WI38 (cell line): ENCODE data around the gene CD99.

Source experiments
- H3K4me3 ChIP-seq: 2 replicates; pipeline ENCODE4 v1.5.1; 2011; ENCODE audit warnings: low read depth, mild to moderate bottlenecking, control low read depth, low read length
- CTCF ChIP-seq: IDR thresholded peaks from 2 replicates; pipeline ENCODE4 v1.5.1; 2012; ENCODE audit warnings: low read depth, mild to moderate bottlenecking, control low read depth, low read length

CD99 gene

DNA sequence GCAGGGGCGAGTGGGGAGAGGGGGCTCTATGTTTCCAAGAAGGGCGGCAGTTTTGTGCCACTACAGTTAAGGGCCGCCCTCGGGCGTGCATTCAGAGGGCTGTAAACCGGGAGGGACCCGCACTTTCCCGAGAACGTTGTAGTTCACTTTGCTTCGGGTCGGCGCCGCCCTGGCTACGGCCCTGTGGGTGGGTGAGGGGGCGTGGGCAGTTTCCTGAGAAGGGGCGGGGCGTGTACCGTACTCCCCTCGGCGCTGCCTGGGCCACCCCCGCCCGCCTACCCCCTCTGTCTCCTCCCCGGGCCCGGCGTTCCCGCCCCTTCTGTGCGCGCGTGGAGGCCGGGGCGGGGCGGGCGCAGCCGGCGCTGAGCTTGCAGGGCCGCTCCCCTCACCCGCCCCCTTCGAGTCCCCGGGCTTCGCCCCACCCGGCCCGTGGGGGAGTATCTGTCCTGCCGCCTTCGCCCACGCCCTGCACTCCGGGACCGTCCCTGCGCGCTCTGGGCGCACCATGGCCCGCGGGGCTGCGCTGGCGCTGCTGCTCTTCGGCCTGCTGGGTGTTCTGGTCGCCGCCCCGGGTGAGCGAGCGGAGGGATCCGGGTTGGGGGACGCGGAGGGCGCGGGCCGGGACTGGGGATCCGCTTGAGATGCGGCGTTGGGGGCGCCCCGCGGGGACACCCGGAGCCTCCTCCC, at the start of gene CD99:
Gene CD99 (plus strand): TSS at position 440 of the 687 bp plus-strand sequence. CDS start 66 bp downstream, at position 506.
- peak within 1 kb of the TSS; percentile 89 for H3K4me3 ChIP-seq
- TF ChIP-seq CTCF: no peak

DNA sequence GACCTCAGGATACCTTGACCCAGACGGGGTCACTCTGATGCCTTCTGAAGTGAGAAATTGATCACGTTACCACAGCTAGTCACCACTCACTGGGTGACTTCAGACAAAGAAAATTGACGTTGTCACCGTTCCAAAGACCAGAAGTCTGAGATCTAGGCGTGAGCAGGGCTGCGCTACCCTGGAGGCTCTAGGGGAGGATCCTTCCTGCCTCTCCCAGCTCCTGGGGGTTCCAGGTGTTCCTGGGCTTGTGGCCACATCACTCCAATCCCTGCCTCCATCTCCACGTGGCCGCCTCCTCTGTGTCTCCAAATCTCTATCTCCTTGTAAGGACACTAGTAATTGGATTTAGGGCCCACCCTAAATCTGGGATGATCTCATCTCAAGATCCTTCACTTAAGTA, 48.9 kb upstream of the CD99 start:
- no peak overlapping the region for H3K4me3 ChIP-seq
- TF ChIP-seq CTCF: no peak

DNA sequence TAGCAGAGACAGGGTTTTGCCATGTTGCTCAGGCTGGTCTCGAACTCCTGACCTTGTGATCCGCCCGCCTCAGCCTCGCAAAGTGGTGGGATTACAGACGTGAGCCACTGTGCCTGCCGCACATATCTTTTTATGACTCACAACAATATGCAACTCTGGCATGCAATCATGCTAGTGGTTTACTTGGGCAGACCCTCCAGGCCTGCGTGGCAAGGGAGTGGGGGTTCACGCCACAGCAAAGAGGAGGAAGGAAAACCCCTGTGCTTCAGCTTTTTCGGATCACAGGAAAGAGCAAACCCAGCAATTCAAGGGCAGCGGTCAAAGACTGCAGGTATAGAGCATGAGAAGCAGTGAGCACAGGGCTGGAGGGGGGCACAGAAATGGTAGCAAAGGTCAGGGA, 48.3 kb upstream of the CD99 start:
- TF ChIP-seq CTCF: no peak

GRCh38 chrX:2643880-2644279, 47.2 kb upstream of the CD99 start:
- no peak for TF ChIP-seq CTCF

More for the DNA sequence above, 48.3 kb upstream of the CD99 start:
- H3K4me3 ChIP-seq: no peak overlapping the region

DNA sequence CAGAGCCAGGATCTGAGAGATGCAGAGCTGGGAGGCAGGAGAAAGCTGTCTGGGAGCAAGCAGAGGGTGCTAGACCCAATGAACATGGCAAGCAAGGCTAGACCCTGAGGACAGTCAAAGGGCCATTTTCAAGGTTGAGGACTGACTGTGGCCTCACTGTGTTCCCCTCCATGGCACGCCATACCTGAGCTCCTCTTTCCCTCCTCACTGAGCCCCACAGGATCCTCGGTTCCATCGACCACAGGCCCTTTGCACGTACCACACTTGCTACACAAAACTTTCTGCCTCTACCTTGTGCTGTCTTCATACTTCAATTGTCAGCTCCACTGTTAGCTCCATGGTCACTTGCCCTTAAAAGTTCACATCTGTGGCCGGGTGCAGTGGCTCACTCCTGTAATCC, 45.5 kb upstream of the CD99 start:
- no peak for TF ChIP-seq CTCF

More at GRCh38 chrX:2643880-2644279, 47.2 kb upstream of the CD99 start:
- no peak overlapping the region for H3K4me3 ChIP-seq

DNA sequence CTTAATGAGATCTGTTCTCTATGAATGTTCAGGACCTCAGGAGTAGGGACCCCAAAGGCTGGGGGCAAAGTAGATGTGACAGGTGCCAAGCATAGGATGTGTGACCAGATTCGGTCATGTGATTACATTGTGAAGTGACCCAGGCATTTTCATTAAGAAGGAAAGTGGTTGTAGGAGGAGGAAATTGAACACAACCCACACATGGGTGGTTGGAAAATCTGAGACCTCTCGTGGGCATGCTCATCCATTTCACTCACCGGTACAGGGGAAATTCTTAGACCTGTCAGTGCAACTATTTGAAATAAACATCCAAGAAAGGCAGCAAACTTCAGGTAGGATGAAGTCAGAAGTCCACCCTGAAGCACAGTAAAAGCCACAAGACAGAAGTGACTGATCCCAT, 43.5 kb upstream of the CD99 start:
- no peak for TF ChIP-seq CTCF
- H3K4me3 ChIP-seq: no peak overlapping the region

More for the DNA sequence above, 45.5 kb upstream of the CD99 start:
- H3K4me3 ChIP-seq: no peak overlapping the region

GRCh38 chrX:2650037-2650436, 41.1 kb upstream of the CD99 start:
- no peak overlapping the region for H3K4me3 ChIP-seq
- TF ChIP-seq CTCF: no peak
